Pancreas (tissue), 10 donors: ENCODE measurements around the gene PAX3. TPM values are rescaled to one million over a fixed set of nuclear protein-coding genes. Genes with fewer than 3 reads are reported as not detected.

Source experiments
- ATAC-seq, 4 donors: fragments of 200-7000 bp; cut with Tn5 transposase; one replicate each; pipeline versions ENCODE4 v1.8.0 to v1.9.1; 2020; ENCODE audit warnings: mild to moderate bottlenecking in 4 of 4, moderate library complexity in 4 of 4
- DNase-seq, 6 donors: peaks; one replicate each; pipeline ENCODE4 v3.0.0-alpha.2; 2020
- FAIRE-seq: peaks from 2 replicates; lab custom pipeline; 2012; peaks lifted over from hg19 to GRCh38; lab: Jason Lieb, UNC
- H3K27ac ChIP-seq, 4 donors: fragments of 200-600 bp; sonication (generic); 1 replicate in 3 of 4; 2 replicates in 1 of 4; pipeline versions ENCODE4 v1.5.0 to v1.8.0; 2020
- H3K27me3 ChIP-seq, 4 donors: fragments of 200-600 bp; one replicate each; pipeline ENCODE4 v1.8.0; 2021
- H3K36me3 ChIP-seq, 3 donors: fragments of 200-600 bp; sonication (generic) in 1 of 3; one replicate each; pipeline versions ENCODE4 v1.5.0 to v1.8.0; 2020 to 2021
- H3K4me1 ChIP-seq, 3 donors: fragments of 200-600 bp; one replicate each; pipeline ENCODE4 v1.8.0; 2021
- H3K4me3 ChIP-seq, 4 donors: fragments of 200-600 bp; sonication (generic) in 2 of 4; one replicate each; pipeline versions ENCODE4 v1.5.0 to v1.8.0; 2020 to 2021
- H3K9me3 ChIP-seq, 4 donors: fragments of 200-600 bp; one replicate each; pipeline ENCODE4 v1.8.0; 2021
- WGBS, 2 donors: extraction: QIAGEN DNeasy Blood & Tissue Kit; methylation state at CpG; one replicate each; pipeline ENCODE4 v1.1.7; 2013; 5-methylcytosine and 5-hydroxymethylcytosine counted together
- intact Hi-C, 3 donors: fragments of 100-400 bp; cut with DNase I; formaldehyde crosslinking; loops; one replicate each; pipeline versions ENCODE4 v1.11.1 to v1.14.2; 2022
- polyA plus RNA-seq, 2 donors: library from polyadenylated mRNA; stranded (reverse); fragments of 200-250 nt; gene quantifications; one replicate each; pipeline ENCODE4 v1.2.3, GENCODE V29; 2013
- total RNA-seq, 6 donors: library from RNA; stranded (reverse); fragmentation: NEBNext Ultra II Directional in 4 of 6; extraction: Animal tissue kit (Norgen Biotek cat#: 25700) in 4 of 6; gene quantifications; one replicate each; pipeline versions ENCODE4 v1.2.1 to v1.2.4, GENCODE V29; 2021 to 2023
- TF ChIP-seq, protein P1 (sequence below), 4 donors: fragments of 200-600 bp; sonication (generic) in 3 of 4; IDR thresholded peaks; one replicate each; pipeline versions ENCODE4 v1.5.0 to v1.8.0; 2021; ENCODE audit warnings: antibody characterized with exemption in 4 of 4
- donor health status: healthy with polysubstance abuse.
- donor health status: DM: no; HTN: no; CAD: no; lungs with moderate emphysema.
- donor health status: DM: no; HTN: no; CAD: no.
- donor health status: control.
- donor health status: control.
- donor health status: Bipolar disorder and iron deficiency.
- donor health status: DM: yes; HTN: yes; CAD: no.
- donor health status: DM: no; HTN: no; CAD: no.
- donor health status: DM: no; HTN: no; CAD: no.
- donor health status: DM: yes; HTN: yes; CAD: no.

The PAX3 gene
- total and polyA plus RNA-seq, 8 donors: not detected

DNA sequence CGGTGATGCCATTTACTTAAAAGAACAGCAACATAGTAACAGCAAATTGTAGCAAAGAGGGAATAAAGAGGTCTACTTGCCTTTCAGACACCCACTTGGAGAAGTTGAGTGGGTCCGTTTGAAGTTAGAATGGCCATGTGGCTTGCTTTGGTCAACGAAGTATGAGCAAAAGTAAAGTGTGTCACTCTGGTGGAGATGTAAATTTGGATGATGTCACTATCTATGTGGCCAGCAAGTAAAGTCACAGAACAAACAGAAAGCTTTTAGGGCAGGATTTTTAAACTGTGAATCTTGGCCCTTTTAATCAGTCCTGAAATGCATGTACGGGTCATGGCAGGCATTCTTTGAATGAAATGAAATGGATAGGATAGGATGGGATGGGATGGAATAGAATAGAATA lies 120.3 kb downstream of the PAX3 start:
- Histone ChIP-seq H3K4me3 (no peak overlapping the region), H3K27me3 (peaks cover 0 to 13% (median 0%) of the 10 kb centered on the region in 4 donors), H3K9me3 (no peaks in the 10 kb centered on the region), H3K36me3 (no peaks in the 10 kb centered on the region), H3K4me1 (no peaks in the 10 kb centered on the region), H3K27ac (no peak overlapping the region)
- TF ChIP-seq, protein P1, sequence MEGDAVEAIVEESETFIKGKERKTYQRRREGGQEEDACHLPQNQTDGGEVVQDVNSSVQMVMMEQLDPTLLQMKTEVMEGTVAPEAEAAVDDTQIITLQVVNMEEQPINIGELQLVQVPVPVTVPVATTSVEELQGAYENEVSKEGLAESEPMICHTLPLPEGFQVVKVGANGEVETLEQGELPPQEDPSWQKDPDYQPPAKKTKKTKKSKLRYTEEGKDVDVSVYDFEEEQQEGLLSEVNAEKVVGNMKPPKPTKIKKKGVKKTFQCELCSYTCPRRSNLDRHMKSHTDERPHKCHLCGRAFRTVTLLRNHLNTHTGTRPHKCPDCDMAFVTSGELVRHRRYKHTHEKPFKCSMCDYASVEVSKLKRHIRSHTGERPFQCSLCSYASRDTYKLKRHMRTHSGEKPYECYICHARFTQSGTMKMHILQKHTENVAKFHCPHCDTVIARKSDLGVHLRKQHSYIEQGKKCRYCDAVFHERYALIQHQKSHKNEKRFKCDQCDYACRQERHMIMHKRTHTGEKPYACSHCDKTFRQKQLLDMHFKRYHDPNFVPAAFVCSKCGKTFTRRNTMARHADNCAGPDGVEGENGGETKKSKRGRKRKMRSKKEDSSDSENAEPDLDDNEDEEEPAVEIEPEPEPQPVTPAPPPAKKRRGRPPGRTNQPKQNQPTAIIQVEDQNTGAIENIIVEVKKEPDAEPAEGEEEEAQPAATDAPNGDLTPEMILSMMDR (IDR thresholded peaks at IDR 0.05): no peak
- no peak for DNase-seq
- no peak for FAIRE-seq
- intact Hi-C loops: no loop called here
- WGBS, 2 donors: 50 to 64% methylated on average over 4 of the region's 4 CpGs
- ATAC-seq: no peak

- no peak for ATAC-seq
- Histone ChIP-seq H3K27me3 (peaks cover 0 to 17% (median 0%) of the 10 kb centered on the region in 4 donors), H3K4me1 (no peaks in the 10 kb centered on the region), H3K4me3 (no peak overlapping the region), H3K9me3 (no peaks in the 10 kb centered on the region), H3K36me3 (no peaks in the 10 kb centered on the region), H3K27ac (no peak overlapping the region)
- WGBS, 2 donors: 9 to 14% methylated on average over 3 of the region's 3 CpGs
- DNase-seq: no peak
- TF ChIP-seq, protein P1 (IDR thresholded peaks at IDR 0.05): no peak
- no peak for FAIRE-seq
- intact Hi-C loops: no loop called here
These were observed 121.9 kb downstream of the PAX3 start for GRCh38 chr2:222176890-222177289.

DNA sequence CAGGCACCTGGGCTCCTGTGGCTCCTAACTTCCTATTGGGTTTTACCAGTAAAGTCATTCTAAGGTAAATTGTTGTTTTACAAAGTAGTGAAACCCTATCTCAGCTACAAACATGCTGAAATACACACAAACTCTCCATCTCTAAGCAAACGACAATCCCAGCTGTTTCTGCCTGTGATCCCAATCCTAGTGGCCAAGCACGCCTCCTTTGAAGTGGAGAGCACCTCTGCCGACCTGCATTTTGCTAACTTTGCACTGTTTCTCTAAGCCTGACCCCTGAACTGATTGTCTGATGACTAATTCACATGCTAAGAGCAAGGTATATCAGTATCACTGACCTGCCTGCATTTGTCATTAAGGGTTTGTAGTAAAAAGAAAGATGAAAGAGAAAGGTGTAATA lies 124.3 kb downstream of the PAX3 start:
- no peaks in the 10 kb centered on the region for H3K4me1 ChIP-seq
- peaks cover 0 to 17% (median 0%) of the 10 kb centered on the region in 4 donors for H3K27me3 ChIP-seq
- ATAC-seq: no peak
- no peak overlapping the region for H3K27ac ChIP-seq
- WGBS, 2 donors: 8 to 15% methylated on average over 3 of the region's 3 CpGs
- no peaks in the 10 kb centered on the region for H3K9me3 ChIP-seq
- no peak for FAIRE-seq
- intact Hi-C loops: no loop called here
- TF ChIP-seq, protein P1 (IDR thresholded peaks at IDR 0.05): no peak
- H3K4me3 ChIP-seq: no peak overlapping the region
- H3K36me3 ChIP-seq: no peaks in the 10 kb centered on the region
- no peak for DNase-seq

- 45 to 51% methylated on average over 4 of the region's 4 CpGs for WGBS, 2 donors
These were observed 129.5 kb downstream of the PAX3 start for GRCh38 chr2:222169346-222169745.

DNA sequence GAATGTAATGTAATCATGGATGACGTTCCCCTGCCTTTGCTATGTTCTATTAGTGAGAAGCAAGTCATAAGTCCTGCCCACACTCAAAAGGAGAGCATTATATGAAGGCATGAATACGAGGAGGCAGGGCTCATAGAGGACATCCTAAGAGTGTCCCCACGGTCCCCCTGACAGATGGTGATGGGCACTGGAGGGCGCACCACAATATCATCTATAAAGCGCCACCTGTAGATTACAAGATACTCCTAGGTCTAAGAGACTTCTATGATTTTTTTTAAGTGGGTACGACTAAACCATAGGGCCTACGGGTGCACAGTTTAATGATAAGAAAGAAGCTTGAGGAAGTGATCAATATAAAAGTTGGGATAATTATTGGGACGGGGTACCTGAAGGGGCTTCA lies 131.0 kb downstream of the PAX3 start:
- H3K27me3 ChIP-seq: peaks cover 0 to 4% (median 0%) of the 10 kb centered on the region in 4 donors
- no peaks in the 10 kb centered on the region for H3K4me1 ChIP-seq
- TF ChIP-seq, protein P1 (IDR thresholded peaks at IDR 0.05): no peak
- H3K36me3 ChIP-seq: no peaks in the 10 kb centered on the region
- FAIRE-seq (no peak), ATAC-seq (no peak), DNase-seq (no peak)
- WGBS, 2 donors: 51 to 60% methylated on average over 8 of the region's 8 CpGs
- intact Hi-C loops: no loop called here
- no peak overlapping the region for H3K27ac ChIP-seq
- H3K9me3 ChIP-seq: no peaks in the 10 kb centered on the region
- H3K4me3 ChIP-seq: no peak overlapping the region

More at GRCh38 chr2:222169346-222169745, 129.5 kb downstream of the PAX3 start:
- ATAC-seq: no peak
- no peak for FAIRE-seq
- H3K27me3 ChIP-seq: peaks cover 0 to 4% (median 0%) of the 10 kb centered on the region in 4 donors
- no peaks in the 10 kb centered on the region for H3K4me1 ChIP-seq
- no peaks in the 10 kb centered on the region for H3K9me3 ChIP-seq
- intact Hi-C loops: no loop called here
- no peak overlapping the region for H3K27ac ChIP-seq
- TF ChIP-seq, protein P1 (IDR thresholded peaks at IDR 0.05): no peak
- no peak for DNase-seq
- H3K36me3 ChIP-seq: no peaks in the 10 kb centered on the region
- no peak overlapping the region for H3K4me3 ChIP-seq
